ENCODE results near the gene TGFBR3. TPM values are rescaled to one million over a fixed set of nuclear protein-coding genes. Genes with fewer than 3 reads are reported as not detected.

The TGFBR3 gene
- total and polyA plus RNA-seq, 2 of the 13 experiments (the other 11 are each of a cell fraction or from before 2014, with no cell fraction given), result 76.5 to 195 TPM

DNA sequence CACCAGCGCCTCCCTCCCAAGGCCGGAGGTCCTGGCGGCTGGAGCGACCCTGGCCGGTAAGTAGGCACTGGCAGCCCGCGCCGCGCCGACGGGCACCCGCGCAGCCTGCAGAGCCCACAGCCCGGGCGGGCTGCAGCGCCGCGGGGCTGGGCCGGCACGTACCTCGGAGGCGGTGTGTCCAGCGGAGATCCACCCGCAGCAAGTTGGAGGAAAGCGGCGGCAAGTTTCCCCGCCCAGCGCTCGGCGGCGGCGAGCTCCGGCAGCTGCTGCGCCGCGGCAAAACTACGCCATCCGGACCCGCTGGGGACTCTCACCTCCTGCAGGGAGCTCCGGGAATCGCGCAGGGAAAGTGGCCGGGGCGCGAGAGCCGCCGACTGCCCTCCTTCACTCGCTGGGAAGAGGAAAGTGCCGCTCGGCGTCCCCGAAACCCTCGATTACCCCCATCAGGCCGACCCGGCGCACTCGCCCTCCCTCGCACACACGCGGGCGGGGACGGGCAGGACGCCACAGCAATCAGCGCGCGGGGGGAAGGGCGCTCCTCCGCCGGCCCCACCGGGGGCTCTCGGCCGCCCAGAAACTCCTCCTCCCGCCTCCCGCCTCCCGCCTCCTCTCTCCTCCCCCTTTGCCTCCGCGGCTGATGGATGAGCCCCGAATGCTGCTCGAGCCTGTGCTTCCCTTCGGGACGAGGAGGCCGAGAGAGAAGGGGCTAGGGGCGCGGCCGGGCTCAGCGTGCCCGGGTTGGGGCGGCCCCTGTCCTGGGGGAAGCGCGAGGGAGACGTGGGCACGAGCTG lies at the start of gene TGFBR3 (continued):
- TF ChIP-seq FIP1L1 (IDR thresholded peaks at IDR 0.05; ENCODE audit: borderline replicate concordance, insufficient read depth, low read depth, low read length) (0 out of 2 replicates have a peak, but pooled peaks have one; percentile 73), POLR2AphosphoS5 (IDR thresholded peaks at IDR 0.05; ENCODE audit: low read depth, low read length) (peak; percentile 80), ZNF333 (CRISPR knock-in tag; IDR thresholded peaks at IDR 0.05; ENCODE audit: borderline replicate concordance) (0 out of 2 replicates have a peak, but pooled peaks have one; percentile 42), YEATS2 (CRISPR knock-in tag; IDR thresholded peaks at IDR 0.05; ENCODE audit: borderline replicate concordance) (peak; percentile 58; the same call in 1 of the 2 replicates), SIX1 (CRISPR knock-in tag; IDR thresholded peaks at IDR 0.05; ENCODE audit: borderline replicate concordance) (no peak), MEIS1 (CRISPR knock-in tag; IDR thresholded peaks at IDR 0.05; ENCODE audit: borderline replicate concordance) (0 out of 2 replicates have a peak, but pooled peaks have one; percentile 58), SCMH1 (CRISPR knock-in tag; IDR thresholded peaks at IDR 0.05; ENCODE audit: borderline replicate concordance) (no peak), FOSL2 (CRISPR knock-in tag; IDR thresholded peaks at IDR 0.05) (peak; percentile 59), AGO1 (IDR thresholded peaks at IDR 0.05; ENCODE audit: low read depth, low read length, poor library complexity, severe bottlenecking) (peak; percentile 47), SP2 (CRISPR knock-in tag; IDR thresholded peaks at IDR 0.05) (peak; percentile 78), NCOA2 (CRISPR knock-in tag; IDR thresholded peaks at IDR 0.05) (peak; percentile 63), ZBTB25 (CRISPR knock-in tag; IDR thresholded peaks at IDR 0.05) (0 out of 2 replicates have a peak, but pooled peaks have one; percentile 24), ARID2 (CRISPR knock-in tag; IDR thresholded peaks at IDR 0.05; ENCODE audit: borderline replicate concordance) (peak; percentile 73; the same call in 1 of the 2 replicates), XRCC5 (optimal IDR thresholded peaks at IDR 0.05; ENCODE audit: low read length) (peak; percentile 78), ZNF670 (CRISPR knock-in tag; IDR thresholded peaks at IDR 0.05; ENCODE audit: borderline replicate concordance) (0 out of 2 replicates have a peak, but pooled peaks have one; percentile 22), RBM39 (IDR thresholded peaks at IDR 0.05; ENCODE audit: low read depth, low read length, poor library complexity, severe bottlenecking) (peak; percentile 95), SKI (IDR thresholded peaks at IDR 0.05; ENCODE audit: partially characterized antibody) (no peak), ZNF317 (CRISPR knock-in tag; IDR thresholded peaks at IDR 0.05) (peak; percentile 53; the same call in 1 of the 2 replicates), BRF2 (CRISPR knock-in tag; IDR thresholded peaks at IDR 0.05) (no peak), ELF3 (CRISPR knock-in tag; IDR thresholded peaks at IDR 0.05) (peak; percentile 59; the same call in 1 of the 2 replicates), SP4 (CRISPR knock-in tag; IDR thresholded peaks at IDR 0.05) (peak; percentile 73), NR2F6 (IDR thresholded peaks at IDR 0.05) (no peak), NR2F6 (CRISPR knock-in tag; IDR thresholded peaks at IDR 0.05) (peak; percentile 73), RNF2 (conservative IDR thresholded peaks at IDR 0.05; ENCODE audit: low read depth) (peak; percentile 54; the same call in 1 of the 2 replicates), JARID2 (CRISPR knock-in tag; IDR thresholded peaks at IDR 0.05; ENCODE audit: insufficient replicate concordance) (no peak)
- TF ChIP-seq, protein P1, sequence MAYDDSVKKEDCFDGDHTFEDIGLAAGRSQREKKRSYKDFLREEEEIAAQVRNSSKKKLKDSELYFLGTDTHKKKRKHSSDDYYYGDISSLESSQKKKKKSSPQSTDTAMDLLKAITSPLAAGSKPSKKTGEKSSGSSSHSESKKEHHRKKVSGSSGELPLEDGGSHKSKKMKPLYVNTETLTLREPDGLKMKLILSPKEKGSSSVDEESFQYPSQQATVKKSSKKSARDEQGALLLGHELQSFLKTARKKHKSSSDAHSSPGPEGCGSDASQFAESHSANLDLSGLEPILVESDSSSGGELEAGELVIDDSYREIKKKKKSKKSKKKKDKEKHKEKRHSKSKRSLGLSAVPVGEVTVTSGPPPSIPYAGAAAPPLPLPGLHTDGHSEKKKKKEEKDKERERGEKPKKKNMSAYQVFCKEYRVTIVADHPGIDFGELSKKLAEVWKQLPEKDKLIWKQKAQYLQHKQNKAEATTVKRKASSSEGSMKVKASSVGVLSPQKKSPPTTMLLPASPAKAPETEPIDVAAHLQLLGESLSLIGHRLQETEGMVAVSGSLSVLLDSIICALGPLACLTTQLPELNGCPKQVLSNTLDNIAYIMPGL (CRISPR knock-in tag; IDR thresholded peaks at IDR 0.05; ENCODE audit: borderline replicate concordance in 1 of 2, low read depth in 1 of 2), result peak; percentile 76 to 84; a peak in 3 of 4 replicates
